Smooth muscle cell (in vitro differentiated cells): ENCODE results near the gene PPFIBP2. TPM values are rescaled to one million over a fixed set of nuclear protein-coding genes. Genes with fewer than 3 reads are reported as not detected.
A peak's percentile ranks its signal among the peaks of the same experiment; 100 is the strongest.

Experiments used
- DNase-seq: peaks from one replicate; lab custom pipeline; 2025; ENCODE audit not compliant: unreplicated experiment; lab: John Stamatoyannopoulos, UW
- H2AFZ ChIP-seq: fragments of 200-600 bp; sonication (generic); 2 replicates; pipeline ENCODE4 v1.6.0; 2016; ENCODE audit warnings: antibody characterized with exemption, low read depth, mild to moderate bottlenecking
- H3F3A ChIP-seq: fragments of 200-600 bp; sonication (generic); 2 replicates; pipeline ENCODE4 v1.6.0; 2017; ENCODE audit warnings: antibody characterized with exemption, low read depth
- H3K27ac ChIP-seq: fragments of 200-600 bp; sonication (generic); 2 replicates; pipeline ENCODE4 v1.5.1; 2016; ENCODE audit warnings: low read depth, mild to moderate bottlenecking
- H3K27me3 ChIP-seq: fragments of 200-600 bp; sonication (generic); 2 replicates; pipeline ENCODE4 v1.6.1; 2016; ENCODE audit warnings: low read depth, mild to moderate bottlenecking
- H3K36me3 ChIP-seq: fragments of 200-600 bp; sonication (generic); 2 replicates; pipeline ENCODE4 v1.5.1; 2016; ENCODE audit warnings: low read depth
- H3K4me1 ChIP-seq: fragments of 200-600 bp; sonication (generic); 2 replicates; pipeline ENCODE4 v1.5.1; 2016; ENCODE audit warnings: low read depth
- H3K4me2 ChIP-seq: fragments of 200-600 bp; sonication (generic); 2 replicates; pipeline ENCODE4 v1.6.0; 2016; ENCODE audit warnings: mild to moderate bottlenecking
- H3K4me3 ChIP-seq: fragments of 200-600 bp; sonication (generic); 2 replicates; pipeline ENCODE4 v1.5.1; 2016; ENCODE audit warnings: mild to moderate bottlenecking
- H3K79me2 ChIP-seq: fragments of 200-600 bp; sonication (generic); 2 replicates; pipeline ENCODE4 v1.6.0; 2016; ENCODE audit warnings: low read depth, mild to moderate bottlenecking
- H3K9ac ChIP-seq: fragments of 200-600 bp; sonication (generic); 2 replicates; pipeline ENCODE4 v1.6.0; 2016; ENCODE audit warnings: low read depth
- H3K9me3 ChIP-seq: fragments of 200-600 bp; sonication (generic); replicated peaks from 2 replicates; pipeline ENCODE4 v1.5.1; 2016; ENCODE audit warnings: low read depth
- H4K20me1 ChIP-seq: fragments of 200-600 bp; sonication (generic); 2 replicates; pipeline ENCODE4 v1.6.0; 2016; ENCODE audit warnings: low read depth
- CTCF ChIP-seq: fragments of 200-600 bp; sonication (generic); IDR thresholded peaks from 2 replicates; pipeline ENCODE4 v1.5.1; 2017; ENCODE audit warnings: borderline replicate concordance, mild to moderate bottlenecking, antibody characterized with exemption; ENCODE audit not compliant: insufficient read depth, poor library complexity, severe bottlenecking
- WGBS: methylation state at CpG from one replicate; pipeline ENCODE4 v1.1.7; 2016; ENCODE audit warnings: low lambda C conversion rate; 5-methylcytosine and 5-hydroxymethylcytosine counted together
- polyA plus RNA-seq: library from polyadenylated mRNA; unstranded; fragments of >200 nt; fragmentation: Nextera tagmentation; extraction: Ambion mirVana; gene quantifications from 2 replicates; pipeline ENCODE4 v1.2.1, GENCODE V29; 2016
- total RNA-seq: library from RNA; depleted of rRNA; stranded (reverse); fragments of >200 nt; gene quantifications from 2 replicates; pipeline ENCODE4 v1.2.3, GENCODE V29; 2014

The PPFIBP2 gene
- total and polyA plus RNA-seq, 2 experiments from 2014 or later, result 9.8 to 20.2 TPM

- H3K9me3 ChIP-seq, result no peaks in the 10 kb centered on the region
- H3K79me2 ChIP-seq, result no peaks in the 10 kb centered on the region
- no peak for DNase-seq
- H3K27ac ChIP-seq, result no peak overlapping the region
- H3K9ac ChIP-seq, result no peak overlapping the region
- H3K4me2 ChIP-seq, result no peak overlapping the region
- H3K4me3 ChIP-seq, result no peak overlapping the region
- WGBS, result 95% methylated on average over 1 of the region's 1 CpG
- H2AFZ ChIP-seq, result no peak overlapping the region
- H3F3A ChIP-seq, result peaks cover 11% of the 10 kb centered on the region
- TF ChIP-seq CTCF, result no peak
- H3K36me3 ChIP-seq, result no peaks in the 10 kb centered on the region
- H4K20me1 ChIP-seq, result no peaks in the 10 kb centered on the region
- H3K4me1 ChIP-seq, result no peaks in the 10 kb centered on the region
- no peaks in the 10 kb centered on the region for H3K27me3 ChIP-seq
Measured at GRCh38 chr11:7551571-7551970, 37.8 kb downstream of the PPFIBP2 start.

GRCh38 chr11:7552666-7553065 is 38.9 kb downstream of the PPFIBP2 start:
- no peak overlapping the region for H3K9ac ChIP-seq
- no peak overlapping the region for H3K4me3 ChIP-seq
- H3K36me3 ChIP-seq, result no peaks in the 10 kb centered on the region
- no peak overlapping the region for H3K27ac ChIP-seq
- no peaks in the 10 kb centered on the region for H3K27me3 ChIP-seq
- H2AFZ ChIP-seq, result no peak overlapping the region
- H3F3A ChIP-seq, result peaks cover 11% of the 10 kb centered on the region
- no peaks in the 10 kb centered on the region for H3K9me3 ChIP-seq
- H3K79me2 ChIP-seq, result no peaks in the 10 kb centered on the region
- TF ChIP-seq CTCF, result no peak
- H4K20me1 ChIP-seq, result no peaks in the 10 kb centered on the region
- H3K4me1 ChIP-seq, result no peaks in the 10 kb centered on the region
- WGBS, result 77% methylated on average over 4 of the region's 4 CpGs
- H3K4me2 ChIP-seq, result no peak overlapping the region
- no peak for DNase-seq

GRCh38 chr11:7555052-7555699 is 41.4 kb downstream of the PPFIBP2 start:
- Histone ChIP-seq H3K9me3 (no peaks in the 10 kb centered on the region), H3F3A (peaks cover 11% of the 10 kb centered on the region), H3K9ac (no peak overlapping the region), H3K4me1 (peaks cover 9% of the 10 kb centered on the region), H3K36me3 (no peaks in the 10 kb centered on the region), H3K4me3 (no peak overlapping the region), H2AFZ (no peak overlapping the region), H4K20me1 (no peaks in the 10 kb centered on the region), H3K27me3 (no peaks in the 10 kb centered on the region), H3K27ac (peak overlapping the region; percentile 2), H3K4me2 (peak overlapping the region; percentile 41), H3K79me2 (no peaks in the 10 kb centered on the region)
- 42% methylated on average over 7 of the region's 7 CpGs for WGBS
- no peak for DNase-seq
- TF ChIP-seq CTCF, result no peak

GRCh38 chr11:7558046-7558445 is 44.2 kb downstream of the PPFIBP2 start:
- Histone ChIP-seq H3K36me3 (no peaks in the 10 kb centered on the region), H3K4me3 (no peak overlapping the region), H2AFZ (no peak overlapping the region), H3K79me2 (no peaks in the 10 kb centered on the region), H3K27me3 (no peaks in the 10 kb centered on the region), H3F3A (peaks cover 11% of the 10 kb centered on the region), H3K9me3 (no peaks in the 10 kb centered on the region), H4K20me1 (no peaks in the 10 kb centered on the region), H3K4me1 (peaks cover 12% of the 10 kb centered on the region), H3K27ac (no peak overlapping the region), H3K4me2 (no peak overlapping the region), H3K9ac (no peak overlapping the region)
- DNase-seq, result no peak
- TF ChIP-seq CTCF, result no peak
